ENCODE measurements around the gene CNTNAP2.

CNTNAP2 gene

DNA sequence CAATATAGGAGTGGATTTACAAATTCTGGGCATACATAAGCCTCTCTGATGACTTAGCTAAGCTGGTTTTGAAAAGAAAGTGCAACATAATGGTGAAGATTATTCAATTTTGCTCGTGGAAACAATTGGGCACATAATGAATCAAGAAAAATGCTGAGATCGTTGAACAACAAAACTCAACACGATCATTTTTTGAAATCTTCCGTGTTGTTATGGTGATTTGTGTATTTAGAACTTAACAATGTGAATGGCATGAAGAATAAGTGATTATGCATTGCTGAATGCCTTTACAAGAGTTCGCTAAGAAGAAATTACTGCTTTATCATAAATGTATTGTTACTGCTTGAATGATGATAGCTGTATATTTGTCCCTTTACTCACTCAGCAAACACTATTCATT is 875.0 kb downstream of the CNTNAP2 start:
- DNase-seq = no peak
- TF ChIP-seq, protein P1, sequence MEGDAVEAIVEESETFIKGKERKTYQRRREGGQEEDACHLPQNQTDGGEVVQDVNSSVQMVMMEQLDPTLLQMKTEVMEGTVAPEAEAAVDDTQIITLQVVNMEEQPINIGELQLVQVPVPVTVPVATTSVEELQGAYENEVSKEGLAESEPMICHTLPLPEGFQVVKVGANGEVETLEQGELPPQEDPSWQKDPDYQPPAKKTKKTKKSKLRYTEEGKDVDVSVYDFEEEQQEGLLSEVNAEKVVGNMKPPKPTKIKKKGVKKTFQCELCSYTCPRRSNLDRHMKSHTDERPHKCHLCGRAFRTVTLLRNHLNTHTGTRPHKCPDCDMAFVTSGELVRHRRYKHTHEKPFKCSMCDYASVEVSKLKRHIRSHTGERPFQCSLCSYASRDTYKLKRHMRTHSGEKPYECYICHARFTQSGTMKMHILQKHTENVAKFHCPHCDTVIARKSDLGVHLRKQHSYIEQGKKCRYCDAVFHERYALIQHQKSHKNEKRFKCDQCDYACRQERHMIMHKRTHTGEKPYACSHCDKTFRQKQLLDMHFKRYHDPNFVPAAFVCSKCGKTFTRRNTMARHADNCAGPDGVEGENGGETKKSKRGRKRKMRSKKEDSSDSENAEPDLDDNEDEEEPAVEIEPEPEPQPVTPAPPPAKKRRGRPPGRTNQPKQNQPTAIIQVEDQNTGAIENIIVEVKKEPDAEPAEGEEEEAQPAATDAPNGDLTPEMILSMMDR (IDR thresholded peaks at IDR 0.05; ENCODE audit: low read depth, low read length) = no peak
- Histone ChIP-seq H3K27me3 (no peaks in the 10 kb centered on the region), H3K4me3 (ENCODE audit: low read depth, low read length) (no peak overlapping the region), H3K4me1 (no peaks in the 10 kb centered on the region), H3K36me3 (no peaks in the 10 kb centered on the region), H3K9me3 (no peaks in the 10 kb centered on the region)

DNA sequence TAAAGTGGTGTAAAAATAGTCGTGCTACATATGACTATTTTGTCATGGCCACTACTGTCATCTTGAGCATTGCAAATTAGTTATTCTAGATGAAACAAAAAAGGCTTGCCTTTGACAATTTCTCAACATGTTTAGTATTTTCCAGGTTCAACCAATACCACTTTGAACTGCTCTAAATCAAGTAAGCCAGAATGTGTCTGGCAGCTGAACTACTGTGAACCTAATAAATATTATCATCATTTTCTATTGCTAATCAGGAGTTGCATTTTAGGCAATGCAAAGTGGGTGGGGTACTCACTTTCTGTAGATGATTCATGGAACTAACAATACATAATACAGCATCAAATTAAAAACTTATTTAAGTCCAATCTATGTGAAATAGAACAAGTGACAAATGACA is 877.2 kb downstream of the CNTNAP2 start:
- H3K4me3 ChIP-seq (ENCODE audit: low read depth, low read length) = no peak overlapping the region
- H3K27me3 ChIP-seq = no peaks in the 10 kb centered on the region
- no peaks in the 10 kb centered on the region for H3K4me1 ChIP-seq
- no peaks in the 10 kb centered on the region for H3K36me3 ChIP-seq
- no peak for DNase-seq
- no peaks in the 10 kb centered on the region for H3K9me3 ChIP-seq
- TF ChIP-seq, protein P1 (IDR thresholded peaks at IDR 0.05; ENCODE audit: low read depth, low read length) = no peak

DNA sequence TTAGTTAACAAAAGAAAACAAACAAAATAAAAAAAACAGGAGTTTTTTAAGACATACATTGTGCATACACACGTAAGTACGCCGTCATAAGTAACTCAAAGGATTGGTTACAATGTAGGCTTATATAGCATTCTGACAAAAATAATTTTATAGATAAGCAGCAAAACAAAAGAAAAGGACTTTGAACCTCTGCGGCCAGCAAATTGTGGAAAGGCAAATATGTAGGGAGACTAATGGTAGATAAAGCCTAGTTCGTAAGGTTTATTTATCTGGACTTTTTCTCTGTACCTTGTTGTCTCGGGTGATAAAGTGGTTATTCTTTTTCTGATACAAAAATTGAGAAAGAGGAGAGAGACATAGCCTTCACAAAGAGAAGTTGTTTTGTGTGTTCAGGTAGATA is 891.9 kb downstream of the CNTNAP2 start:
- Histone ChIP-seq H3K4me3 (ENCODE audit: low read depth, low read length) (no peak overlapping the region), H3K36me3 (no peaks in the 10 kb centered on the region), H3K9me3 (no peaks in the 10 kb centered on the region), H3K4me1 (no peaks in the 10 kb centered on the region), H3K27me3 (no peaks in the 10 kb centered on the region)
- TF ChIP-seq, protein P1 (IDR thresholded peaks at IDR 0.05; ENCODE audit: low read depth, low read length) = no peak
- DNase-seq = no peak

DNA sequence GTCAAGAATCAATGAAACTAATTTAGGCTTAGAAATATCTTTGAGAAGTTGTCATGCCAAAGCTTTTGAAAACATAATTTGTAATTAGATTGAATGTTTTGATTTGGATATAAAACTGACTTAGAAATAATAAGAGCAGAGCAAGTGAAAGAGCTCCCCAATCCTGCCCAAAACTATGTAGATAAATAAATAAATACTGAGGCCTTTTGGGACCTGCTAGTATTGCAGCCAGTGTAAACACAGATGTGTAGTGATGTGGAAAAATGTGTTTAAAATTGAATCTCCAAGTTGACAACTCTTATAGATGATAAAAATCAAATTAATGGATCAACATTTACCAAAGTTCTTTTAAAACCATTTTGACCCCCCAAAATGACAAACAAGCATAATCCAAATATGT is 896.1 kb downstream of the CNTNAP2 start:
- DNase-seq = no peak
- Histone ChIP-seq H3K27me3 (no peaks in the 10 kb centered on the region), H3K9me3 (no peaks in the 10 kb centered on the region), H3K36me3 (no peaks in the 10 kb centered on the region), H3K4me3 (ENCODE audit: low read depth, low read length) (no peak overlapping the region), H3K4me1 (no peaks in the 10 kb centered on the region)
- TF ChIP-seq, protein P1 (IDR thresholded peaks at IDR 0.05; ENCODE audit: low read depth, low read length) = no peak

DNA sequence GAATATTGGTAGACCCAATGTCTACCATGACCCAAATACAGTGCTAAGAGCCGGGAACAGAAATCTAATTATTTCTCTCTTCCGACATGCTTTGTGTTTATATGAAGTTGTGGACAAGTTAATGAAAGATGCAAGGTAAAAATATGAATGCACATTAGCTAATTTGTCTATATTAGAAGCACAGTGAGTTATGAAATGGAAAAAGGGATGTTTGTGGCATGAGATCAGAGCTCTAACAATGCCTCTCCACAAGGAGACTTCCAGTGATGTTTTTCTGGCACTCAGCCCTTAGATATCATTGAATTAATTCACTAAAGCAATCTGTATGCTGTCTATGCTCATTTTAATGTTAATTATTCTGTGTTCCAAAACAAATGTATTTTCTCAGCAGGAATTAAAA is 897.2 kb downstream of the CNTNAP2 start:
- Histone ChIP-seq H3K4me3 (ENCODE audit: low read depth, low read length) (no peak overlapping the region), H3K4me1 (no peaks in the 10 kb centered on the region), H3K27me3 (no peaks in the 10 kb centered on the region), H3K9me3 (no peaks in the 10 kb centered on the region), H3K36me3 (no peaks in the 10 kb centered on the region)
- DNase-seq = no peak
- TF ChIP-seq, protein P1 (IDR thresholded peaks at IDR 0.05; ENCODE audit: low read depth, low read length) = no peak

DNA sequence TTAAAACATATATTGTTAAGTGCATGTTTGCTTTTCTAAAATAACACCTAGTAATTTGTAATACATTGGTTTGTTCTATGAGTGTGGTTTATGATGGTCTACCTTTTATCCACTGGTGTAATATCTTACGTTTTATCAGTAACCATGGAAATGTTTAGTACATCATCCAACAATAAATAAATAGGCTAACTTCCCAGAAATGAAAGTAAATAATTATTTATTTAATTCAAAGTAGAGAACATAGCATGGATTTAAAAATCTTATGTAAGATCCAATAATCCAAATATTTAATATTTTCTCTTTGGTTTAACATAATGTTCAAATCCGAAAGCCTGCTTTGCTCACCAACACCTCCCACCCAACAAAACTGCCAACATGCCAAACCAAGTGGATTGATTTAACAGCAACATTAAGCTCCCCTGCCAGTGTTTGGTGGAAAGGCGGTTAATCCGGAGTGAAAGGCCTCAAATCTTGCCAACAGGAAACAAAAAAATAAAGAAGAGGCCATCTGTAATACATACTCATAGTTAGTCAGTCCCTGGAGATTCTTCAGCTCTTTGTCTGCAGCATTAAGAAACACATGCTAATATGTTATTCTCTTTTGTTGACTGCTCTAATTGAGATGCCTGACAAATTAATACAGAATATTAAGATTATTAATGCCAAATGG is 897.8 kb downstream of the CNTNAP2 start:
- no peak overlapping the region for H3K4me3 ChIP-seq (ENCODE audit: low read depth, low read length)
- no peaks in the 10 kb centered on the region for H3K9me3 ChIP-seq
- TF ChIP-seq, protein P1 (IDR thresholded peaks at IDR 0.05; ENCODE audit: low read depth, low read length) = no peak
- H3K4me1 ChIP-seq = no peaks in the 10 kb centered on the region
- DNase-seq = no peak
- H3K27me3 ChIP-seq = no peaks in the 10 kb centered on the region
- H3K36me3 ChIP-seq = no peaks in the 10 kb centered on the region
